ENCODE results near the gene HDAC9. TPM values are rescaled to one million over a fixed set of nuclear protein-coding genes. Genes with fewer than 3 reads are reported as not detected.

Gene HDAC9
- total RNA-seq, 1 experiment from 2014 or later = 7.7 TPM

GRCh38 chr7:18903695-18904094 is 408.1 kb downstream of the HDAC9 start:
- Mint-ChIP-seq H3K4me1 (0 out of 4 replicates have a peak, but pooled peaks cover 0 to 2% of the 10 kb centered on the region in 2 experiments), H3K27ac (no peak overlapping the region), H3K9me3 (no peaks in the 10 kb centered on the region), H3K27me3 (ENCODE audit: low read depth) (no peaks in the 10 kb centered on the region; the same call in 1 of the 2 replicates), H3K36me3 (ENCODE audit: insufficient read depth in 1 of 3, low read depth in 3 of 3) (no peaks in the 10 kb centered on the region), H3K4me3 (no peak overlapping the region)
- Histone ChIP-seq H3K9ac (ENCODE audit: extremely low read depth, insufficient read length, low read length) (no peak overlapping the region), H2BK15ac (ENCODE audit: low read depth, low read length) (no peak overlapping the region), H3K79me2 (ENCODE audit: insufficient read depth, low read length) (no peaks in the 10 kb centered on the region), H4K5ac (ENCODE audit: insufficient read length, low read depth, low read length) (no peak overlapping the region), H3K27ac (ENCODE audit: insufficient read length, low read depth, low read length) (no peak overlapping the region), H2AFZ (ENCODE audit: low read length) (no peak overlapping the region), H3T11ph (ENCODE audit: low read length) (no peak overlapping the region), H3K18ac (ENCODE audit: insufficient read length, low read depth, low read length) (no peak overlapping the region), H2BK12ac (ENCODE audit: insufficient read length, low read depth, low read length) (no peak overlapping the region), H4K91ac (ENCODE audit: insufficient read length, low read depth, low read length) (no peak overlapping the region), H4K8ac (replicated peaks; ENCODE audit: insufficient read length, low read depth, low read length) (no peak overlapping the region), H3K23ac (ENCODE audit: insufficient read length, low read depth, low read length) (no peak overlapping the region), H3K56ac (ENCODE audit: insufficient read length, low read depth, low read length) (no peak overlapping the region), H3K23me2 (ENCODE audit: insufficient read length, low read depth, low read length, poor library complexity, severe bottlenecking) (no peaks in the 10 kb centered on the region), H3K79me1 (ENCODE audit: insufficient read depth, low read depth, low read length, poor library complexity, severe bottlenecking) (no peaks in the 10 kb centered on the region), H3K27me3 (ENCODE audit: insufficient read depth, low read length) (no peaks in the 10 kb centered on the region), H3K14ac (ENCODE audit: insufficient read depth, low read length) (no peak overlapping the region), H4K20me1 (ENCODE audit: control insufficient read depth, insufficient read depth, insufficient read length) (no peaks in the 10 kb centered on the region), H2AK5ac (ENCODE audit: insufficient read length, low read length) (no peak overlapping the region), H2BK20ac (ENCODE audit: low read depth, low read length, poor library complexity, severe bottlenecking) (no peak overlapping the region), H2BK120ac (ENCODE audit: low read depth, low read length, poor library complexity, severe bottlenecking) (no peak overlapping the region), H2BK5ac (ENCODE audit: insufficient read length, low read length) (no peak overlapping the region), H3K9me3 (ENCODE audit: control insufficient read depth, low read depth, low read length) (no peaks in the 10 kb centered on the region), H3K4ac (ENCODE audit: low read depth, low read length) (no peak overlapping the region), H3K4me2 (ENCODE audit: insufficient read depth, insufficient read length, low read length) (no peak overlapping the region), H3K4me1 (ENCODE audit: insufficient read depth, low read length) (no peaks in the 10 kb centered on the region)
- TF ChIP-seq, protein P1, sequence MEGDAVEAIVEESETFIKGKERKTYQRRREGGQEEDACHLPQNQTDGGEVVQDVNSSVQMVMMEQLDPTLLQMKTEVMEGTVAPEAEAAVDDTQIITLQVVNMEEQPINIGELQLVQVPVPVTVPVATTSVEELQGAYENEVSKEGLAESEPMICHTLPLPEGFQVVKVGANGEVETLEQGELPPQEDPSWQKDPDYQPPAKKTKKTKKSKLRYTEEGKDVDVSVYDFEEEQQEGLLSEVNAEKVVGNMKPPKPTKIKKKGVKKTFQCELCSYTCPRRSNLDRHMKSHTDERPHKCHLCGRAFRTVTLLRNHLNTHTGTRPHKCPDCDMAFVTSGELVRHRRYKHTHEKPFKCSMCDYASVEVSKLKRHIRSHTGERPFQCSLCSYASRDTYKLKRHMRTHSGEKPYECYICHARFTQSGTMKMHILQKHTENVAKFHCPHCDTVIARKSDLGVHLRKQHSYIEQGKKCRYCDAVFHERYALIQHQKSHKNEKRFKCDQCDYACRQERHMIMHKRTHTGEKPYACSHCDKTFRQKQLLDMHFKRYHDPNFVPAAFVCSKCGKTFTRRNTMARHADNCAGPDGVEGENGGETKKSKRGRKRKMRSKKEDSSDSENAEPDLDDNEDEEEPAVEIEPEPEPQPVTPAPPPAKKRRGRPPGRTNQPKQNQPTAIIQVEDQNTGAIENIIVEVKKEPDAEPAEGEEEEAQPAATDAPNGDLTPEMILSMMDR (conservative IDR thresholded peaks at IDR 0.05) = no peak
- no CpG with 5 or more reads among the region's 4 CpGs for WGBS (ENCODE audit: extremely low coverage, insufficient read length, low lambda C conversion rate)
- no peak for DNase-seq

All from H9 (cell line).